Cortex of kidney (tissue), 1 donor: ENCODE data around the gene EVC2.

ENCODE experiments used
- DNase-seq: peaks from one replicate; lab custom pipeline; 2025; lab: John Stamatoyannopoulos, UW

Gene EVC2

GRCh38 chr4:5566991-5567390, 141.4 kb downstream of the EVC2 start:
- DNase-seq: no peak

DNA sequence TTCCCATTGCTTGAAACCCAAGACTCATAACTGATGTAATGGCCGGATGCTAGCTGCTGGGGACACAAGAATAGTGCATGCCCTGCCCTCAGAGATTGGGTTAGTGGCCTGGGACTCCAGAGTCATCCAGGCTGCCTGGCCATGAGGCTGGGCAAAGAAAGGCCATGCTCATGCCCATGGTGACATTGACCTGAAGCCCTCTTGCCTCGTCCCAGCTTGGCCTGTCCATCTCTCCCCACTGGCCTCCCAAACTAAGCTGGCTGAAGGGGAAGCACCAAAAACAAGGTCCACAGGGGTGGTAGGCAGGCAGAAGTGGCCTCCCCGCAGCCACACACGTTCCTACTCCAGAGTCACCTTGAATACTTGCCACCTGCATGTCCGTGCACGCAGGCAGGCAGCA, 141.8 kb downstream of the EVC2 start:
- no peak for DNase-seq

DNA sequence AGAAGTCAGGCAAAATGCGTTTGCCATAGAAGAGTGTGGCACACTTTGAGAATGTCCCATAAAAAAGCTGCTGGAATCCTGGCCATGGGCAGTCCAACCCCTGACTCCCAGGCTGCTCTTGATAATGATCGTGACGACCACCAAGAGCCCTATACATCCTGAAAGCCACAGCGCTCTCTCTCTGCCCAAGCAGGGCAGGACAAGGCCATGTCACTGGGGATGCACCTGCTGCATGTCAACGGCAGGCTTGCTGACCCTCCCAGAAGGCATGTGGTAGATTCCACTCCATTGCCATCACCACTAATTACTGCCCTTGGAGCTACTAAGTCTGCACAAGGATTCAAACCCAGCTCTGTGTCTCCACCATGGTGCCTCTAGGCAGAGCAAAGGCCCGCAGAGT, 144.5 kb downstream of the EVC2 start:
- DNase-seq: no peak

GRCh38 chr4:5562476-5562875, 145.9 kb downstream of the EVC2 start:
- no peak for DNase-seq

DNA sequence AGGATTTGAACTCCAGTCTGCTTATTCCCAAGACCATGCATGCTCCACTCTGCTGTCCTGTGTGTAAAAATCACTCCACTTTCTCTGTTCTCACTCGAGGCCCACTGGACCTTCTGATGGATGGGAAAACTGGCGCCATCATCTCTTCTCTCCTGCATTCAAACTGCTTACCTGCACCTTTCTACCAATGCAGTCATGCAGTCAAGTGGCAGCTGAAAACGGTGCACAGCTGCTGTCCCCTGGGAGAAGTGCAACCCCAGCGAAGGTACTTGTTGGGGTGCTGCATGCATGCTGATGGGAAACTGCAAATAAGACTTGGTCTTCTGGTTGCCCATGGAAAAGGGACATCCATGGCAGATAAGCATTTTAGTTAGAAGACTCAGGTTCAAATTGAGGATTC, 147.1 kb downstream of the EVC2 start:
- no peak for DNase-seq

DNA sequence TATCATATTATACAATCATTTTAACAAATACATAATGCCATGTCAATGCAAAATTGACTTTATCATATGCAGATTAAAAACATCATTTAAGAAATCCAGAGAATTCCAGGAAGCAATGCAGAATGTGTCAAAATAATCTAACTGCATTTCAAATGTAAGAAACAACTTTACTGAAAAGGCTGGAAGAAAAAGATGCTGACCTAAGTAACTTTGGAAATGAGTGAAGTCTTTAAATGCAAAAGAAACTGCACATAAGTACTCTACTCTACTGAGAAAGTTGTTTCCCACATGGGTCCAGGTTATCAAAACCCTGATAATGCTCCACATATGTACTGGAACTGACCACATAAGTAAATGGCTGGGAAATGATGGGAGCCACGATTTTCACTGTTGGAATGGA, 149.9 kb downstream of the EVC2 start:
- DNase-seq: no peak

DNA sequence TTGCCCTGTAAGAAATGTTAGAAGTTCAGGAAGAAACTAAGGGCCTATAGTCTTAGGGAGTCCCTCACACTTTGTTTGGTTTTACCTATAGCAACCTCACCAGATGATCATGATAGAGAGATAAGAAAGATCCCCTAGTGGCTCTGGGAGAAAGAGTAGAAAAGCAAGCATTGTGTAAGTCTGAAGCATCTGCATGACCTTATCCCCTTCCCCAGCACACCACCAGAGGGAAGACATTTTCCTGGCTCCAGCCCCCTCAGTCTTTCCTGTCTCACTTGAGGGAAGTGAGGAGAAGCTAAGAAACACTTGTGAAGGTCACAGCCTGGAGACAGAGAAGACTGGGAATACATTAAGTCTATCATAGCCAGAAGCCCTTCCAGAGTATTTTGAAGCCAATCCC, 154.0 kb downstream of the EVC2 start:
- no peak for DNase-seq

GRCh38 chr4:5553801-5554200, 154.6 kb downstream of the EVC2 start:
- DNase-seq: no peak

GRCh38 chr4:5552451-5552850, 155.9 kb downstream of the EVC2 start:
- DNase-seq: no peak

DNA sequence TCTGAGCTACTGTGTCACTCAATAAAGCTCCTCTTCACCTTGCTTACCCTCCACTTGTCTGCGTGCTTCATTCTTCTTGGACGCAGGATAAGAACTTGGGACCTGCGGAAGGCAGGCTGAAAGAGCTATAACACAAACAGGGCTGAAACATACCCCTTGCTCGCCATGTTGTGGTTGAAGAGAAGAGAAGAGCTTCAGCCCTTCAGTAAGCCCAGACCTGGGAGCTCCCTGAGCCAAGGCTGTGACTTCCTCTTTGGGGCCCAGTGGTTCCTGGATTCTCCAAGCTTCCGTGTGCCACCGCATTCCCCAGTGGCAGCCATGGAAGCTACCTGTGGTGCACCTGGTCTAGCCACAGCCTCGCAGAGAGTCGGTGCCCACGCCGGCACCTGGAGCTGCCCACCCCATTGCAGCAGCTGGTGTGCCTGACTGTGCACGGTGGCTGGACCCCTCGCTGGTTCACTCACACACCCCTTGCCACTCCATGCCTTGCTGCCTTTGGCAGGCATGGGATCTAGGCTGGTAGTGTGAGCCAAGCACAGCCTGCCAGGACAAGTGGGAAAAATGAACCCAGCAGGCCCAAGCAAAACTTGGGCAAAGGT, 160.6 kb downstream of the EVC2 start:
- DNase-seq: no peak

DNA sequence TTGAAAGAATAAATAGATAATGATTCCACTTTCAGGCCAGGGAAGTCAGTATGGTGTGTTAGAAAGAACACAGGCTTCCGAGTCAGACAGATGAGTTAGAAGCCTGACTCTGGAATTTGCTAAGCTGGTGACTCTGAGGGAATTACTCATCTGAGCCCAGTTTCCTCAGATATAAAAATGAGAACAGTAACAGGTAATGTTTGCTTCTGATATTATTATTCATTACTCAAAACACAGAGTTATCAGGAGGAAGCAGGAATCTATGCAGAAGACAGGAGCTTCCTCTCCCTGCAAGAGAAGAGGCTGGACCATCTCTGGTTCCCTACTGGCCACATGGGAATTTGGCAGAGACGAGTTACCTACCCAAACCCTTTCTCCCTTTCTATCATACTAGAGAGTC, 163.1 kb downstream of the EVC2 start:
- no peak for DNase-seq

DNA sequence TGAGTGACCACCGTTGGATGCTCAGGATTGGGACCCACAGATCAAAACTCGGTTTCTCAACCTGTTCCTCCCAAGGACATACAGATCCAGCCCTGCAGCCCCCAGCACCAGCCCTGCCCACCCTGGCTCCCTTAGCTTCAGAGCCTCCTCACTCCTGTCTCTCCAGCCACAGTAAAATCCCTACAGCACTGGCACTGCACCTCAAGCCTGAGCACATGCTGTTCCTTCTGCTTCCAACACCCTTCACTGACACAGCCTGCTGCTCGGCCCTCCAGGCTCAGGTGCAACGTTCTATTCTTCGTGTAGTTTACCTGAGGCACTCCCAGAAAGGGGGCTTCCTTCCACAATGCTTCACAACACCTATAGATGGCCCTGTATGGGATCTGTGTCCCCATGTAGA, 163.6 kb downstream of the EVC2 start:
- no peak for DNase-seq

DNA sequence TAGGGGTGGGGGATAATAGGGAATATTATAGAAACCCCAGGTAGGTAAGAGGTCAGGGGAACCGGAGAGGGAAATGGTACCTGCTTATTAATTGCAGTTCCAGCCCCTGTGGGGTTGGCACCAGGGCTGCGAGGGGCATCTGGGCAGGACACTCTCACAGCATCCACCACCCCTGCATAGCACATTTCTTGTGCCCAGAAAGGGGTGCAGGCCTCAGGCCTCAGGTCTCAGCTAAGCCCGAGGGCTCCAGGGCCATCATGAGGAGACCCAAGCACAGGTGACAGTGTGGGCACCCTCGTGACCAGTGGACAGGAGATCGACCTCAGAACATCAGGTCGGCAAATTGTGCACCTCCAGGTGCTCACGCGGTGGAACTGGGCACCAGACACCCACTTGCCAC, 164.7 kb downstream of the EVC2 start:
- no peak for DNase-seq

- DNase-seq: no peak
Observed at GRCh38 chr4:5541169-5541568, 167.2 kb downstream of the EVC2 start.

DNA sequence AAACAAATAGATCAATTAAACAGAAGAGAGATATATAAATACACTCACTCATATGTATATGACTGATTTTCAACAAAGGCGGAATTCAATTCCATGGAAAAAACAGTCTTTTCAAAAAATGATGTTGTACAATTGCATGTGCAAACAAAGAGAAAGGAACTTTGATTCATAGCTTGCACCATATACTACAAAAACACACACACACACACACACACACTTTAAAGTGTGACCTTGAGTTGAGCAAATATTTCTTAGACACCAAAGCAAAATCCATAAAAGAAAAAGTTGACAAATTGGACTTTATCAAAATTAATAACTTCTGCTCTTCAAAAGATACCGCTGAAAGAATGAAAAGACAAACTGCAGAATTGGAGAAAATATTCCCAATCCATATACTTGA, 168.8 kb downstream of the EVC2 start:
- DNase-seq: no peak

GRCh38 chr4:5532100-5532499, 176.3 kb downstream of the EVC2 start:
- DNase-seq: no peak

GRCh38 chr4:5528031-5528436, 180.3 kb downstream of the EVC2 start:
- no peak for DNase-seq

GRCh38 chr4:5527211-5527610, 181.1 kb downstream of the EVC2 start:
- DNase-seq: no peak

DNA sequence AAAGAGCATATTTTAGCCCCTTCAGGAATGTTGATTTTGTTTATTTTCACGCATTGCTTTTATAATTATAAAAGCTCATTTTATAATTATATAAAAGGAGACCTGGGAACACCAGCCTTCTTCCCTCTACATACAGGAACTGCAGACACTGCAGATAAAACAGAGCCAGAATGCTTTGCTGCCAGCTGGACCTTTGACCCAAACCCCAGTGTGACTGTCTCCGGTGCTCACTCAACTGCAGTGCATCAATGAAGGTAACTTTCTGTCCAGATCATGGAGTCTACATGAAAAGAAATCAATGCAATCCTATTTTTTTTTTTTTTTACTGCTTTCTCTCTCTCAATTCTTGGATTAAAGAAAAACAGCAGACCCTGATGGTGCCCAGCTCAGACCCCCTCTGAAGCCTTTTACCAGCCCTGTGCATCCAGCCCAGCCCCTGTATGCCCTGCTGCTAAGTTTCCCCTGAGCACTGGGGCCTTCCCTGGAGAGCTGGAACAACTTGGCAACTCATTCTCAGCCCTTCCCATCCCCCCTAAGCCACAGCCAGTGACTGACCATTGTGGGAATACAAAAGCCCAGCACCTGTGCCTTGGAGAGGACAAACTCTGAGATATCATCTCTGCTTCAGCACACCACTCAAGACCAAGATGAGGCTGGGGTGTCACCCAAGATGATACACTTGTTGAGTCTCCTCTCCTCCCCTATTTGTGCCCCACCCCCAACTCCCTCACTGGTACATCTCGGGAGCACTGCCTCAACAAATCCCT, 182.1 kb downstream of the EVC2 start:
- no peak for DNase-seq

GRCh38 chr4:5524446-5525299, 183.7 kb downstream of the EVC2 start:
- DNase-seq: no peak

DNA sequence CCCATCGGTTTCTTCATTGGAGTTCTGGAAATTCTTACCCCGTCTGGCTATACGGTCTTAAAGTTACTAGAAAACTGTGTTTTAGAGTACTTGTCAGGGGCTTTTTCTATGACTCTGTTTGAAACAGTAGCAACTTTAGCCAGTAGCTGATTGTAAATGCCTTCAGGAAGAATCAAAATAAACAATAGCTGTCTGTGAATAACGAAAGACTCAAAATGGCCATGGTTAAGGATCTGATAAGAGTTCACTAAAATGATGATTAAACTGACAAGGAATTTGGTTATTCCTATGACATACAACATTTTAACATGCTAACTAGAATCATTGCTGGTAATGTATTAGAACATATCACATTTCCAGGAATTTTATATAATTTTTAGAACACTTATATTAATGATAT, 191.0 kb downstream of the EVC2 start:
- no peak for DNase-seq

- no peak for DNase-seq
Observed at GRCh38 chr4:5515646-5516045, 192.7 kb downstream of the EVC2 start.
